HG03571 (cell line): ENCODE results near the gene PDE3B.
"Not testable (repeated sequence)": the region's sequence is repeated elsewhere in the genome, so short reads cannot be mapped to it uniquely, and the experiment has no call there.

ENCODE experiments used
- ATAC-seq: cut with Tn5 transposase; IDR thresholded peaks from one replicate; pipeline ENCODE4 v1.9.1; 2021; ENCODE audit not compliant: unreplicated experiment

PDE3B gene

DNA sequence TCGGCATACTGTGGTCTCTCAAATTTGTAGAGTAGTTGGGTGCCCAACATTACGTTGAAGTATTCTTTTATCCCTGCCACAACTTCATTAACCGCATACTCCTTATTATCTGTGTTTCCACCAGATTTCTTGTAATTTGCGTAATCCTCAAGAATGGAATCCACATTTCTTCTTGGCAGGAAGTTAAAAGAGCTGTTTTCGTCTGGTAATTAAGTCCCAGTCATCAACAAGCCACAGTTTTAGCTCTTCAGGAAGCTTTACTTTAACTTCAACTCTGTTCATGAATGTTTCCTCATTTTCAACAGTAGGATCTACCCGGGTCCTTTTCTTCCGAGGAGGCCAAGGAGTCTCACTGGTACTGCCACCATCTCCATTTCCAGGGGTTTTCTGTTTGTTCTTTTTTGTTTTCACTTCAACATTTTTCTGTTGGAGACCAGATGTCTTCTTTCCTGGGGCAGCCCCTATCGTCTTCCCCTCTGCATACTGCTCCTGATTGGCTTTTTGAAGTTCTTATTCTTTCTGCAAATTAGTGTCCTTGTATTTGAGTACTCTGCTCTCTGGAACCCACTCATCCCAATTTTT is 30.3 kb downstream of the PDE3B start:
- ATAC-seq, result no peak

DNA sequence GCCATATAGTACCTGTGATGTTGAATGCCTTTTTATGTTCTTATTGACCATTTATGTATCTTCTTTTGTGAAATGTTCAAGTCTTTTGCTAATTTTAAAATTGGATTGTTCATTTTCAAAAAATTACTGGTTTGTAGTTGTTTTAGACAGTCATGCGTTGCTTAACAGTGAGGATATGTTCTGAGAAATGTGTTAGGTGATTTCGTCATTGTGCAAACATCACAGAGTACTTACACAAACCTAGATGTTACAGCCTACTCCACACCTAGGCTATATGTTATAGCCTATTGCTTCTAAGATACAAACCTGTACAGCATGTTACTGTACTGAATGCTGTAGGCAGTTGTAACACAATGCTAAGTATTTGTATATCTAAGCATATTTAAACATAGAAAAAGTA is 32.5 kb downstream of the PDE3B start:
- ATAC-seq, result no peak

DNA sequence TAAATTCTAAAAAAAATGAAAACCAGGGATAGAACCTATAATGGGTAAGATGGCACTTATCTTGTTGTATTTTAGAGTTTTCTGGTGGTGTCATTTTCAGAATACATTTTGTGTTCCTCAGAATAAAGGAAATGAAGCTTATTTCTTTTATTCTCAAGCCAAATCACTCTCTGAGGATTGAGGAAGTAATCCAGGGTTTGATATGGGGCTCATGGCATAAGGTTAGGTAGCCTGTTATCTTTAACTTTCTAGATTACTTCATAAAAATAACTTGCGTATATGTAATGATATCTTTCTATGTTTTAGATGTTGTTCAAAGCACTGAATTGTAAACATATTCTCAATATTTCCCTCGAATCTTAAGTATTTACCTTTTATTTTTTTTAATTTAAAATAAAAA is 33.5 kb downstream of the PDE3B start:
- ATAC-seq, result no peak

DNA sequence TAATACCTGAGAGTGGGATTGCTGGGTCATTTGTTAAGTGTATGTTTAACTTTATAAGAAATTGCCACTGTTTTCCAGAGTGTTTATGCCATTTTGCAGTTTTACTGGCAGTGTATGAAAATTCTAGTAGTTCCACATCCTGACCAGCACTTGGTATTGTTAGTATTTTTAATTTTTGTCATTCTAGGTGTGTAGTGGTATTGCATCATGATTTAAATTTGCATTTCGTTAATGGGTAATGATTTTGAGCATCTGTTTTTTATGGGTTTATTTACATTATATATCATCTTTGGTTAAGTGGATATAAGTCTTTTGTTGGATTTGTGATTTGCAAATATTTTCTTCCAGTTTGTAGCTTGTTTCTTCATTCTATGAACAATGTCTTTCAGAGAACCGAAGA is 34.7 kb downstream of the PDE3B start:
- ATAC-seq, result no peak

DNA sequence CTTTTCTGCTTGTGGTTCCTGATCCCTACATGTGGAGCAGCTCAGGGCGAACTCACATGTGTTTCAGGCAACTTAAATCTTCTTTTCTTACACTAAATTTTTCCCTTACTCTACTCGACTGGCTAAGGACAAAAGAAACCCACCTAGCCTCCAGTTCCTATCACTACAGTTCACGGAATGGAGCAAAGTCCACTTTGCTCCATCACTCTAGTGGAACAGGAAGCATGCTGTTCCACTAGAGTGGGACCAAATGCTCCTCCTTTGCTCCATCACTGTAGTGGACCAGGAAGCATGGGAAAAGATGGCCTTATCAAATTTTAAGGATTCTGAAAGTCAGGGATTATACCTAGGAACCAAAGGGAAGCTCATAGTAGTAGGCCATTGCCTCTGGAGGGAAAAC is 36.1 kb downstream of the PDE3B start:
- no peak for ATAC-seq

DNA sequence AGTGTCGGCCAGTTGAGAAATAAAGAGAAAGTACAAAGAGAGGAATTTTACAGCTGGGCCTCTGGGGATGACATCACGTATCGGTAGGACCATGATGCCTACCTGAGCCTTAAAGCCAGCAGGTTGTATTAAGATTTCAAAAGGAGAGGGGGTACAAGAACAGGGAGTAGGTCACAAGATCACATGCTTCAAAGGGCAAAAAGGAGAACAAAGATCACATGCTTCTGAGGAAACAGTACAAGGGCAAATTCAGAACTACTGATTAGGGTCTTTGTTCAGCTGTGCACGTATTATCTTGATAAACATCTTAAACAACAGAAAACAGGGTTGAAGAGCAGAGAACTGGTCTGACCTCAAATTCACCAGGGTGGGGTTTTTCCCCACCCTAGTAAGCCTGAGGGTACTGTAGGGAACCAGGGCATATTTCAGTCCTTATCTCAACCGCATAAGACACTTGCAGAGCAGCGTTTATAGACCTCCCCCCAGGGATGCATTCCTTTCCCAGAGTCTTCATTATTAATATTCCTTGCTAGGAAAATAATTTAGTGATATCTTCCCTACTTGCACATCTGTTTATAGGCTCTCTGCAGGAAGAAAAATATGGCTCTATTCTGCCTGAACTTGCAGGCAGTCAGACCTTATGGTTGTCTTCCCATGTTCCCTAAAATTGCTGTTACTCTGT is 40.8 kb downstream of the PDE3B start:
- ATAC-seq, result not testable (repeated sequence)

DNA sequence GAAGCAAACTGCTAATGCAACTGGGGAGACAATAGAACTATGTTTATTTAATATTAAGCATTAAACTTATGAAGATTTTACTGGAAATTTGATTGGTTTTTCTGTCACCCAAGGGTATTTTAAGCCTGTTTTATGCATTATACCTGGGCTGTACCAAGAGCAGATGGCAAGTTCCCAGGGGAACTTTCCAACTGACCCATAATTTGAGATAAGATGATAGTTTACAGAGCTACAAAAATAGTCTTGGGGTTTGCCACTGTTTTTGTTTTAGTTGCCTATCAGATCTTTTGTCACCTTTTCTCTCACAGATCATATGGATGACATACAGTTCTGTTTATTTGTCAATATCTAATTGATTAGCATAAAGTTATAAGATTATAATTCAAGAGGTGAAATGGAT is 43.9 kb downstream of the PDE3B start:
- ATAC-seq, result no peak

DNA sequence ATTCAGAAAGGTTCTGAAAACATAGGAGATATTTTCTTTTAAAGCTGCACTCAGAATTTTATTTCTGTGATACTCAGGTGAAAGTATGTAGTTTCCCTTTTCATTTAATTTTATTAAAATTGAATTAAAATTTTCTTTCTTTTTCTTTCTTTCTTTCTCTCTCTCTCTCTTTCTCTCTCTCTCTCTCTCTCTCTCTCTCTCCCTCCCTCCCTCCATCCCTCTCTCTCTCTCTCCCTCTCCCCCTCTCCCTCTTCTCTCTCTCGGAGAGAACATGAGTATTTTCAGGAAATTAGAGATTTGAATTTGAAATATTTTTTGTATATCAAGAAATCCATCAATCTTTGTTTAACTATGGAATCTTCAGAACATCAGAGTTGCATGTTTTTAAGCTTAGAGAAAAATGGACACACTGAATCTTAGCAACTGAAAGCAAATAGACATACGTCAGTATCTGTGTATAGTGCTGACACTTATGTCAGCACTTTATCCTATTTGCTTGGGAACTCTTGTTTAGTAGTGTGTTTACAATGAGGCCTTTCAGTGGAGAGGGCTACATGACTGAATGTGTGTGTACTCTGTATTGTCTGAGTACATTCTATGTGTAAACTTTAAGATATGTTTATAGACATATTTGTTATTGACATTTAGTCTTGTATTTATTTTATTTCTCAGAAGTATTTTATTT is 44.5 kb downstream of the PDE3B start:
- no peak for ATAC-seq

DNA sequence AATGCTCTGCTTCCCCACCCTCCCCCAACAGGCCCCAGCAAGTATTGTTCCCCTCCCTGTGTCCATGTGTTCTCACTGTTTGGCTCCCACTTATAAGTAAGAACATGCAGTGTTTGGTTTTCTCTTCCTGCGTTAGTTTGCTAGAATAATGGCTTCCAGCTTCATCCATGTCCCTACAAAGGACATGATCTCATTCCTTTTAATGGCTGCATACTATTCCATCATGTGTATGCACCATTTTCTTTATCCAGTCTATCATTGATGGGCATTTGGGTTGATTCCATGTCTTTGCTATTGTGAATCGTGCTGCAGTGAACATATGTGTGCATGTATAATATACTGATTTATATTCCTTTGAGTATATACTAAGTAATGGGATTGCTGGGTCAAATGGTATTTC is 52.1 kb downstream of the PDE3B start:
- not testable (repeated sequence) for ATAC-seq

DNA sequence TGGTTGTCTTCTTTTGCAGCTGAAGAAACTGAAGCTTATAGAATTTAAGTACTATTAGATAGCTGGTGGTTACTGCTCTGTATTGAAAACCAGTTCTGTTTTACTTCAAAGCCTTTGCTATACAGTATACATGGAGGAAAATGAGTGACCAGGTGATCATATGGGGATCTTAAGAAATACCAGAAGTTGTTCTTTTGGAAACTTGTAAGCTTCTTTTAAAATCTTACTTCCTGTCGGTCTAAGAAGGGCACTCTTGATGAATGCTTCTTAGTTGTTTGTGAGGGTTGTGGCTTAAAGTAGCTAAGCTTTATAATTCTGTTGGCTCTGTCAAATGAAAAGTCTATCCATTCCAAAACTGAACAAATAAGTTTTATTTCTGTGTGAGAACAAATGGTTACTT is 55.2 kb downstream of the PDE3B start:
- no peak for ATAC-seq

DNA sequence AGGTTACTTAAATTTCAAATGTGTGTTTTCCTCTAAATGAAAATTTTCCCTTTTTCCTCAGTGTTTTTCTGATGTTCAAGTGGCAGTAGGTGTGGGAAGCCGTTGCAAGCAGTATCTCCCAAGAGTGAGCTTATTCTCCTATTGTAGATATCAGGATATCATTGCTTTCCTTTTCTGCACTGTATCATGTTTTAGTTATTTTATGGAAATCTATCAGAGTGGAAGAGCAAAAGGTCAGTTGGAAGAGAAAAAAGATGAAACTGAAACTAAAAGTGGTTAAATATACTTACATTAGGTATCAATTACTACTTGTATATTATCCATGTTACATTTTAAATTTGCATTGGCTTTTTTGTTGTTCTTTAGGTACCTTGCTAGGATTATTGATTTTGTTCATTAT is 57.0 kb downstream of the PDE3B start:
- no peak for ATAC-seq

DNA sequence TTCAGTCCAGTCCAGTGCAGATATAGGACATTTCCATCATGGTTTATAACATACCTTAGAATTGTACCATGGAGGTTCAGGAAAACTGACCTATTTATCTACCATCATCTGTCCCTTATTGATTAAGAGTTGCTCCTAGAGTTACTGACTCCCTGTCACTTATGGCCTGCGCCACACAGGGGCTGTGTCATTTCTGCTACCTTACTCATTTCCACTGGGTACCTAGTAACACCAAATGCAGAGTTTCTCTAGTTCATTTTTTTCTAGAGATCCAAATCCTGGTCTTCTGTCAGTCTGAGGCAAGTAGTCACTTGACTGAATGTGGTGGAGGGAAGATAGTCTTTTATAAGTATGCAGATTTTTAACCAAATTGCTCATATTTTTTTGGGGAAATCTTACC is 59.2 kb downstream of the PDE3B start:
- ATAC-seq, result no peak

DNA sequence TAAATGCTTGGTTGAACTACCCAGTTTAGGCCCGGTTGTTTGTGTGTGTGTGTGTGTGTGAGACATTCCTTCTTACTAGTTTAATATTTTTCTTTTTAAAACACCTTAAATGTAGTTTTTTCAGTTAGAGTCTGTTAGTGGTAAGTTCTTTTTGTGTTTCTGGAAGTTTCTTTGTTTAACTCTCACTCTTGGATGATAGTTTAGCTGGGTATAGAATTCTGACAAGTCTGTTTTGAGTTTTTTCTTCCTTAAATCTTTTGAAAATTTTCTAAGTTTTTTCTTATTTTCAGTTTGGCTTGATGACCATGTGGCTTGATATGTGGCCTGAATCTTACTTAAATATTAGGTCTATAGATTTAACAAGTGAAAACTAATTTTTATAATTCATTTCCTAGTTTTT is 60.1 kb downstream of the PDE3B start:
- ATAC-seq, result no peak

DNA sequence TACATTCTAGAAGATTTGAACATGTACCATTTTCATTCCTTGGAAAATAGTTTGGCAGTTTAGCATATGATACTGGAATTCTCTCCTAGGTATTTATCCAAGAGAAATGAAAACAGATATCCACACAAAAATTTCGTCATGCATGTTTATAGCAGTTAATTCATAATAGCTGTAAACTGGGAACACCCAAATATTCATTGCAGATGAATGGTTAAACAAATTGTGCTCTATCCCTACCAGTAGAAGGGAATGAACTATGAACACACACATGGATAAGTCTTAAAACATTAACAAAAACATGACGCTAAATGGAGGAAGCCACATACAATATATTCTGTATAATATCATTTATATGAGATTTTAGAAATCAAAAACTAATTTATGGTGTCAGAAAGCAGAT is 61.5 kb downstream of the PDE3B start:
- no peak for ATAC-seq

DNA sequence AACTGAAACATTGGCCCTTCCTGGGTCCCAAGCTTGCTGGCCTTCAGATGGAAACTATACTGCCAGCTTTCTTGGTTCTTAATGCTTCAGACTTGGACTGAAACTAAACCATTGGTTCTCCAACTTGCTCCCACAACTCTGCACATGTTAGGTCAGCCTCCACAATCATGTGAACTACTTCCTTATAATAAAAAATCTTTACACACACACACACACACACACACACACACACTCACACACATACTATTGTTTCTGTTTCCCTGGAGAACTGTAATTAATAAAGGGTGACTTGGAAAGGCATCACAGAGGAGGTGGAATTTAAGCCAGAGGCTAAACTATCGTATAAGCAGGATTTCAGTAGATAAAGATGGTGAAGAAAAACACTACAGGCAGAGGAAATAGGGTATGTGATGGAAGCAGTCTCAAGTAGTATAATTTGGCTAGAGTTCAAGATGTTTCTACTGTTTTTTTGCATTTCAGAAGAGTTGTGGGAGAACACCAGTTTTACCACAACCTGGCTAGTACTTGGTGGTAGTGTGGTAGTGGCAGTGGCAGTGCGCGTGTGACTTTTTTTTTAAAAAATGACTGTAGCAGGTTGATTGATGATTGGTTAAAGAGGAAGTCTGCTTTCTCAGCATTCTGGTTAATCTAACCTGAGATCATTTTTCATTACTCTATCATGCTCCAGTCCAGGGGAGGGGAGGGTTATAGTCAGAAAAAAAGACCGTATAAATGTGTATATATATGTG is 70.1 kb downstream of the PDE3B start:
- ATAC-seq, result no peak

DNA sequence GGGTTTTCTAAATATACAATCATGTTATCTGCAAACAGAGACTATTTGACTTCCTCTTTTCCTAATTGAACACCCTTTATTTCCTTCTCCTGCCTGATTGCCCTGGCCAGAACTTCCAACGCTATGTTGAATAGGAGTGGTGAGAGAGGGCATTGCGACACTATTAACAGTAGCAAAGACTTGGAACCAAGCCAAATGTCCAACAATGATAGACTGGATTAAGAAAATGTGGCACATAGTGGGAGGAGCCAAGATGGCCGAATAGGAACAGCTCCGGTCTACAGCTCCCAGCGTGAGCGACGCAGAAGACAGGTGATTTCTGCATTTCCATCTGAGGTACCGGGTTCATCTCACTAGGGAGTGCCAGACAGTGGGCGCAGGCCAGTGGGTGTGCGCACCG is 72.1 kb downstream of the PDE3B start:
- ATAC-seq, result not testable (repeated sequence)

DNA sequence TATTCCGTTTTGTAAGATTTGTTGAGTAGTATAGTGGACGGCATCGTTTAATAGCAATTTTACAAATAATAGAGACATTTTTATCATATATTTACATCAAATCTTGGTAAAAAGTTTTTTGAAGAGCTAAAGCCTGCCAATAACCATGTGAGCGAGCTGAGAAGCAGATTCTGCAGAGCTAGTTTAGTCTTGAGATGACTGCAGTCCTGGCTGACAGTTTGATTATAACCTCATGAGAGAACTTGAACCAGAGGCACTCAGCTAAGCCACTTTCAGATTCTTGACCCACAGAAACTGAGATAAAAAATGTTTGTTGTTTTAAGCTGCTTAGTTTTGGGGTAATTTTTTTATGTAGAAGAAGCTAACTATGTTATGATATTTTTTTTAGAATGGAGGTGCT is 78.9 kb downstream of the PDE3B start:
- no peak for ATAC-seq

DNA sequence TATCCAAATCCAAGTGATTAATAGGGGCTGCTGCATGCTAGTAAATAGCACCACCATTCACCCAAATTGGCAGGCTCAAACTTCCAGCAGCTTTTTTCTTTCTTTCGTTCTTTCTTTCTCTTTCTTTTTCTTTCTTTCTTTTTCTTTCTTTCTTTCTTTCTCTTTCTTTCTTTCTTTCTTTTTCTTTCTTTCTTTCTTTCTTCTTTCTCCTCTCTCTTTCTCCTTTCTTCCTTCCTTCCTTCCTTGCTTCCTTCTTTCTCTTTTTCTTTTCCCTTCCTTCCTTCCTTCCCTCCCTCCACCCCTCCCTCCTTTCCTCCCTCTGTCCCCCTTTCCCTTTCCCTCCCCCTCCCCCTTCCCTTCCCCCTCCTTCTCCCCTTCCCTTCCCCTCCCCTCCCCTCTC is 81.5 kb downstream of the PDE3B start:
- ATAC-seq, result no peak

DNA sequence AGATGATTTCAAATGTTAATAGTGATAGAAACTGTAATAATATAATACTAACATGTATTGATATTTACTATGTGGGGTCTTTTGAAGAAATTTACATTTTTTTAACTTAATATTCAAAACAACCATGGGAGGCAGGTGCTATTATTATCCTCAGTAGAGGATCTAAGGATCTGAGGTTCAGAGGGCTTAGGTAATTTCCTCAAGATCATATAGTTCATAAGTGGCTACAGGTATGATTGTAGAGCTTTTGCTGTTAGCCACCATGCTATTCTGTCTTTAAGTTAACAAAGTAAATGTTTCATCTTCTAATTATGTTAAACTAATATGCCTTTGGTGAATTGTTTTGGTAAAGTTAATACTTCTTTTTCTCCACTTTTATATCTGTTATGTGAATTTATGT is 83.6 kb downstream of the PDE3B start:
- ATAC-seq, result no peak

DNA sequence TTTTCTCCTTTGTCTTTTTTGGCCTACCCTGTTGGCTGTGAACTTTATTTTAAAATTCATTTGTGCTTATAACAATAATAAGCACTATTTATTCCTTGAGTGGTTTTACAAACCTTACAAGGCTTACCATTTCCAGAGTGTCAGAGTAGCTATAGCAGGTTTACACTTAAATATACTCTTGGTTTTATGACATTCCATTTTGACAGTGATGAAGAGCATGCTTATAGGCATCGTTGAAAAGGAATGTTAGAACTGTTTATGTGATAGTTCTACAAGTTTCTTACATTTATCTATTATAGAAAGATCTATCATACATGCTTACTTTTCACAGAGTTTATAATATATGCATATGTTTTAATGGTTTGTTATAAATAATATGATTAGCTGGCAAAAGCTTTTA is 84.1 kb downstream of the PDE3B start:
- no peak for ATAC-seq

DNA sequence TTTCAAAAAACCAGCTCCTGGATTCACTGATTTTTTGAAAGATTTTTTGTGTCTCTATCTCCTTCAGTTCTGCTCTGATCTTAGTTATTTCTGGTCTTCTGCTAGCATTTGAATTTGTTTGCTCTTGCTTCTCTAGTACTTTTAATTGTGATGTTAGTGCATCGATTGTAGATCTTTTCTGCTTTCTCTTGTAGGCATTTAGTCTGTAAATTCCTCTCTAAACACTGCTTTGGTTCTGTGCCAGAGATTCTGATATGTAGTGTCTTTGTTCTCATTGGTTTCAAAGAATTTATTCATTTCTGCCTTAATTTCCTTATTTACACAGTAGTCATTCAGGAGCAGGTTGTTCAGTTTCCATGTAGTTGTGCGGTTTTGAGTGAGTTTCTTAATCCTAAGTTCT is 96.9 kb downstream of the PDE3B start:
- not testable (repeated sequence) for ATAC-seq

DNA sequence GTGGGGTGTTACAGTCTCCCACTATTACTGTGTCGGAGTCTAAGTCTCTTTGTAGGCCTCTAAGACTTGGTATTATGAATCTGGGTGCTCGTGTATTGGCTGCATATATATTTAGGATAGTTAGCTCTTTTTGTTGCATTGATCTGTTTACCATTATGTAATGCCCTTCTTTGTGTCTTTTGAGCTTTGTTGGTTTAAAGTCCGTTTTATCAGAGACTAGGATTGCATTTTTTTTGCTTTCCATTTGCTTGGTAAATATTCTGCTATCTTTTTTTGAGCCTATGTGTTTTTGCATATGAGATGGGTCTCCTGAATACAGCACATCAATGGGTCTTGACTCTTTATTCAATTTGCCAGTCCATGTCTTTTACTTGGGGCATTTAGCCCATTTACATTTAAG is 97.6 kb downstream of the PDE3B start:
- no peak for ATAC-seq
